ENCODE results near the gene TGFA.

TGFA gene

DNA sequence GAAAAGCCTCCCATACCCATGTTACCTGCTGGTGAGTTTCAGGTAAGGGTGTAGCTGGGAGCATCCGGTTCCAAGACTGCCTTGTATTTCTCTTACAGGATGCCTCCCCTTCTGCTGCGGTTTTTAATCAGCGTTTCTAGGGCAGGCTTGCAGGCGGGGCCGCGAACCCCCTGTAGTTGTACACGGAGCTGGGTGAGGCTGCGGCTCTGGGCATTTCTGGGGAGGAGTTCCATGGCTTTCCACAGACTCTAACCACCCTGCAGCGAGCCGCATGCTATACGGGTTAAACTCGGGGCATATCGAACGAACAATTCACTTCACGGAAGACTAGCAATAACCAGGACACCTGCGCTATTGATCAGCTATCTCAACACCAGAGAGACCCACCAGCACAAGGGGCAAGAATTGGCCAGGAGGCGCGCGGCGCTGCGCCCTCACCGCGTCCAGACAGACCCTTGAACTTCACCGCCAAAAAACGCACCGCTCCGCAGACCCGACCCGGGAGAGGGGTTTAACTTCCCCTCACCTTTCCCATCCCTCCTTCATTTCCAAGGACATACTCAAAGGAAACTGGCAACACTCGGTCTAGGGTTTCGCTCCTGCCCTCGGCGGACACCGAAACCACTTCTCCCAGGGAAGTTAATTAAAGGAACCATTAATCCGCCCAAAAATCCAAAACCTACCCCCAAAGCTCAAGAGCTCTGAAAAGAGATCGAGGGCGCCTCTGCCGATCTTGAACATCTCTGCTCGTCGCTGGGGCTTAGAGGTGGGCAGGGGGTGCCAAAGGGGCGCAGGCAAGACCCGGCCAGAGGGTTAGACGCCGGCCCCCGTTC, 909 bp downstream of the TGFA start:
- FAIRE-seq = no peak

DNA sequence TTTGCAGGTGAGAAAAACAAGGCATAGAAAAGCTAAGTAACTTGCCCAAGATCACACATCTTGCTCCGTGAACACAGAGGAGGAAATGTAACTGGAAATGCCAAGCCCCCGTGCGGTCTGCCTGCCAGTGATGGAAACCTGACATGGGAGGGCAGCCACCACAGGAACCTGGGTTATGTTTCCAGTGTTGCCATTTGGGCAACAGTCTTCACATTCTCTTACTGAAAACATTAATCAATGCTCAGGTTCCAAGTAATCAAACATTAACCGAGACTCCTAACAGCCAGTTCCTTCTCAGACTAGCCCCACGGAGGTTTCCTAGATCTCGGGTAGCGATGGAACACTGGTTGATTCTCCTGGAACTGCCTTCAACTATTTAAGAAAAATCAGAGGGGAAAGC, 2.5 kb downstream of the TGFA start:
- FAIRE-seq = no peak

DNA sequence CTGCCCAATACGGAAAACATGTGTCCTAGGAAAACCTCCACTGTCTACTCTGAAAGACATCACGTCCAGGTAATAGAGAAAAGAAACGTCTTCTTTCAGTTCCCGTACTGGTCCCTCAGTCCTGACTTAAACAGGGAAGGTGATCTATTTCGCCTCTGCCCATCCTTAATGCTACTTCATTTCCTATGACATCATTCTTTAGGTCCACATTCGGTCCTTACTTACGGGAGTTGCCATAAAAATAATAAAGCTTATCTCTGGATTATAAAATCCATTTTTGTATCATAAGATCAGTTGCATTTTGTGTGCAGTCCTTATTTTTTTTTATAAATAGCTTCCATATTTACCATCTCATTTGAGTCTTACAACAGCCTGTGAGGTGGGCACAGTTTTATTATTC, 3.7 kb downstream of the TGFA start:
- no peak for FAIRE-seq

- no peak for FAIRE-seq
Measured at GRCh38 chr2:70549064-70549710, 4.4 kb downstream of the TGFA start.

DNA sequence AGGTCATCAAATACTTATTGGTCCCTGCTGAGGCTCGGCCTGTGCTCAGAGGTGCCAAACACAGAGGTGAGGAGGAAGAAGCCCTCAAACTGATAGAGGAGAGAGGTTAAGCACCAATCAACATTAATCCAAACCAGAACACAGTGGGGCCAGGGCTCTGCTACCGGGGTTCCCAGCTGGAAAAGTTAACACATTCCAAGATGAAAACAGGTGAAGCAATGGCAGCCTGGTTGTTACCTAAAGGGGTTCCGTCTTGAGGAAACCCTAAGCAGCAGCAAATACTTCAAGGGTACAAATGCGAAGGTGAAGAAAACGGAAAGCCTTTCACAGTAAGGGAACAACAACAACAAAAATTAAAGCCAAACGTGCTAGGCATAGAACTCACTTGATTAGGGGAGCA, 5.4 kb downstream of the TGFA start:
- no peak for FAIRE-seq

DNA sequence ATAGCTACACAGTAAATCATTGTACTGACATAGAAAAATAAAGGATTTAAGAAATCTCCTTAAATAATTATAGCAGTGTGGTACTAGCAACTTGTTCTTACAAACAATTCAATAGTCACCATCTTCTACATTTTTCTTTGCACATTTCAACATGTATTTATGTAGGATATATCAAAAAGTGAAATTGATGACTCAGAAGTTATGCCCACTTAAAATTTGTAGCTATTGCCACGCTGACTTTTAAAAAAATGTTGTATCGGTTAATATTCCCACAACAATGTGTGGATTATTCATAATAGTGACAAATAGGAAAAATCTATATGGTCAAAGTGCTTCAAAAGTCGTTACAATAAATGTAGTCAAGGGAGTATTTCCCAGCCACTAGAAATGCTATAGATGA, 6.7 kb downstream of the TGFA start:
- FAIRE-seq = no peak

- FAIRE-seq = no peak
Measured at GRCh38 chr2:70546376-70546775, 7.2 kb downstream of the TGFA start.

DNA sequence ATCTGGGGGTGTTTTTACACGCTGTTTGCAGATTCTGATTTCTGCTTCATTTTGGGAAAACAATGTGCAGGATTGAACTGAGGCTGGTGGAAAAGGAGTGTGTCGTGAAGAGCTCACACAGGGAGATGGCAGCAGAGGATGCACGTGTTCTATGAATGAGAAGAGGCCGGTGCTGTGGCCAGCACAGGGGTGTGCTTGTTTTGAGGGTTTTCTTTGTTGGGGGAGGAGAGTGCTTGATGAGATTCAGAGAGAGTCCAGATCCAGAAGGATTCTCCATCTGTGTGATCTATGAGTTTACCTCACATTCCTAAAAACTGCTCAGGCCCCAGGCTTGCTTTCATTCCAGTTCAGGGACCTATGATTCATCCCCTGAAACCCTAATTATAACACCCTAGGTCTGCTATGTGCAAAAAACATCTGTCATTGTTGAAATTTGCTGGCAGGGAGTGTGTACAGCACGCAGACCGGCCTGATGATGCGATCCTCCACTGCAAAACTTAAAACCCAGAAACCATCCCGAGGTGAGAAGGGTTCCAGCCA, 12.1 kb downstream of the TGFA start:
- FAIRE-seq = no peak

DNA sequence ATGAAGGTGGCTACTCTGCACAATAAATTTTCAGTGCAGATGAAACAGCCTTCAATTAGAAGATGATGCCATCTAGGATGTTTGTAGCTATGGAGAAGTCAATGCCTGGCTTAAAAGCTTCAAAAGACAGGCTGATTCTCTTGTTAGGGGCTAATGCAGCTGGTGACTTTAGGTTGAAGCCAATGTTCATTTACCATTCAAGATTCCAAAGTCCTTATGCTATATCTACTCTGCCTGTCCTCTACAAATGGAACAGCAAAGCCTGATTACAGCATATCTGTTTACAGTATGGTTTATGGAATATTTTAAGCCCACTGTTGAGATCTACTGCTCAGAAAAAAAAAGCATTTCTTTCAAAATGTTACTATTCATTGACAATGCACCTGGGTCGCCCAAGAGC, 15.8 kb downstream of the TGFA start:
- FAIRE-seq = no peak

DNA sequence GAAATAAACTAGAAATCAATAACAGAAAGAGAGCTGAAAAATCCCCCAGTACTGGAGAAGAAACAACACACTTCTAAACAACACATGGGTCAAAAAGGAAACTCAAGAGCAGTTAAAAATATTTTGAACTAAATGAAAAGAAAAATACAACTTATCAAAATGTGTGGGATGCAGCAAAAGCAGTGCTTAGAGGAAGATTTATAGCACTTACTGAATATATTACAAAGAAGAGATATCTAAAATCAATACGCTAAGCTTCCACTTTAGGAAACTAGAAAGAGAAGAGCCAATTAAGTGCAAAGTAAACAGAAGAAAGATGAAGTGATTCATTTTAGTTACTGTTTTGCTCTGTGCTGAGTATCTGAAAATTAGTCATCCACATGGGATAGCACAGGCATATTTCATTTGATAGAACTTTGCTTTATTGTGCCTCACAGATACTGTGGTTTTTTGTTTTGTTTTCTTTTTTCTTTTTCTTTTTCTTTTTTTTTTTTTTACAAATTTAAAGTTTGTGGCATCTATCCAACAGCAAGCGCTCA, 17.0 kb downstream of the TGFA start:
- FAIRE-seq = no peak

GRCh38 chr2:70535573-70535972, 18.1 kb downstream of the TGFA start:
- FAIRE-seq = no peak

GRCh38 chr2:70534183-70534836, 19.3 kb downstream of the TGFA start:
- FAIRE-seq = no peak

DNA sequence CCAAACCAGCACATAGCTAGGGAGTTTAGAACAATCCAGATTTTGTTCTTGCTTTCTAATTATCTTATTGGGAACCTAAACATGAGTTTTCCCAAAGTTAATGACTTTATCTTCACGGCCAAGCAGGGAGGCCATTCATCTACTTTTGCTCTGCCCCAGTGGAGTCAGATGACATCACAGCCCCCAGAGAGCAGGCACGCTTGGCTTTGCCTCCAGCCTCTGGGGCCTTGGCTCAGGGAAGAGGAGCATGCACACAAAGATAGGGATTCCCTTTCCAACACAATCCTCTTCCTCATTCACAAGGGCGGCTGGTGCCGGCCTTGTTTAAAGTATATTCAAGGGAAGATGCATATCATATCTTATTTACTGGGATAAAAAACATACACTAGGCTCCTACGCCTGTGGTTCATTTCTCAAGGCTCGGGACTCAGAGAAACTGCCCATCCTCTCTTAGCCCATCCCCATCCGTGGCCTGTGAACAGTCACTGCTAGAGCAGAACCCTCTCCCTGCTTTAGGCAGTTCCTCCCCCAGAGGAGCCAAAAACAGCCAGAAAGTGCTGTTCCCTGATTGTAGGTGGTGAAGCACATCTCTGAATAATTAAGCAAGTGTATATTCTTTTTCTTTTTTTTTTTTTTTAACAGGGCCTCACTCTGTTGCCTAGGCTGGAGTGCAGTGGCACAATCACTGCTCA, 21.2 kb downstream of the TGFA start:
- FAIRE-seq = no peak

GRCh38 chr2:70531419-70532086, 22.1 kb downstream of the TGFA start:
- FAIRE-seq = no peak

DNA sequence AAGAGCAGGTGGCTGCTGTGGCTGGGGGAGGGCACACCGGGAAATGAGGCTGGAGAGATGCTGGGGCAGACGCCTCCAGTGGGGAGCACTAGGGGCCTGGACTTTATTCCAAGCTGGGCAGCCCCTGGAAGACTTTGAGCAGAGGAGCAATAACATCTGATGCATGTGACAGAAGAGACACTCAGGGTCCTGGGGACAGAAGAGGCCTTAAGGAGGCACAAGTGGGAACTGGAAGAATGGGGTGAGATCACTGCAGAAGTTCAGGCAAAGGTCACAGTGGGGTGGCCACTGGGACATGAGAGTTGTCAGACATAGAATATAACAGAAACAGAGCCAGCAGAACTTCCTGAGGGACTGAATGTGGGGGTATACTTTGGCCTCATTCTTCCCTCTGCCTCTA, 24.0 kb downstream of the TGFA start:
- FAIRE-seq = no peak

DNA sequence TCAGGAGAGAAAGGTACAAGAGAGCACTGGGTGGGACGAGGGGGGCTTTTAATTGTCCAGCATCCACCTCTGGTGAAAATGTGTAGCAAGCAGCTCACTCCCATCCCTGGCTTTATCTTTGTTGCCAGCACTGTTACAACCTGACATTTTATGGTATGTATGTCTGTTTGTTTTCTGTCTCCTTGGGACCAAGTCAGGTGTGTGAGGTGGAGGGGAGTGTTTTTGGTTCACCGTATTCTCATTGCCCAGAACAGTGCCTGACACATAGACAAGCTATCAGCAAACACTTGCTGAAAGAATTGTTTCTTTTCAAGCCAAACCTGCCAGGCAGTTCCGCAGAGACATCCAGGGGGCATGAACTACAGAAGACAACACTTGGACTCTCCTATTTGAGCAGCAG, 24.7 kb downstream of the TGFA start:
- FAIRE-seq = no peak

GRCh38 chr2:70528276-70528675, 25.4 kb downstream of the TGFA start:
- FAIRE-seq = no peak

DNA sequence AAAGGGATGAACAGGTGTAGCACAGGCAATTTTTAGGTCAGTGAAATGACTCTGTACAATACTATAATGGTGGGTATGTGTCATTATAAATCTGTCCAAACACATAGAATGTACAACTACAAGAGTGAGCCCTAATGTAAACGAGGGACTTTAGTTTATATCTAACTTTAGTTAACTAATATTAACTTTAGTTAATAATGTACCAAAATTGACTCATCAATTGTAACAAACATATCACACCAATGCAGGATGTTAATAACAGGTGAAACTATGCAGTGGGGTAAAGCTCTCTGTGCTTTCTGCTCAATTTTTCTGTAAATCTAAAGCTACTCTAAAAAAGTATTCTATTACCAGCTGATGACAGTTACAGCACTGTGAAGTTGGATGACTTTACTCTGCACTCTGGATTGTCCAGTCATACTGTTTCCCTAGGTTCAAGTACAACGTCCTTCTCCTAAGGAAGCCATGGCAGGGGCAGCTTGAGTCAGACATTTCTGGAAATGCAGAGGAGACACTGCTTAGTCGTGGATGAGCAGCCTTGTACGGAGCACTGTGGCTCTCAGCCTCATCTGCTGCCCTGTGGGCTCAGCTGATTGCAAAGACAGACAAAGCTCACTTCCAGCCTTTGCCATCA, 26.1 kb downstream of the TGFA start:
- no peak for FAIRE-seq

DNA sequence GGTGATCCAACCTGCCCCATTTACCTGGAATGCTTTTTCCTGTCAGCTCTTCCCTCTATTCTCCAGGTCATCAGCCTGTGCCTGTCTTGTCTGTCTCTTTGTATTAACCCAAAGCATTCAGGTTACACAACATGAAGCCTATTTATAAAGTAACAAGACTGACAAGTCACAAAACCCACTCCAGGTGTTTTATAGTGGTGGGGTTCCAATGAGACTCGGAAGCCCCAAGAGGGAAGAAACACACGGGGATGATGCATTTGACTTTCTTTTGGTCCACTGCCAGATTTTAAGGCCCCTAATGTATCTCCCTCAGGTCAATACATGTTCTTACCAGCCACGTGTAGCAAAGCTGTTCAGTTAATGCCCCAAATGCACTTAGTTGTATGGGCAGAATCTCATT, 27.5 kb downstream of the TGFA start:
- no peak for FAIRE-seq

GRCh38 chr2:70525032-70525431, 28.6 kb downstream of the TGFA start:
- FAIRE-seq = no peak

Measured in colon (tissue), 2 donors.